HG02981 (cell line): ENCODE measurements around the gene CDK18.

Source experiments
- ATAC-seq: cut with Tn5 transposase; IDR thresholded peaks from one replicate; pipeline ENCODE4 v1.9.1; 2021; ENCODE audit warnings: mild to moderate bottlenecking, moderate library complexity; ENCODE audit not compliant: unreplicated experiment

The CDK18 gene

DNA sequence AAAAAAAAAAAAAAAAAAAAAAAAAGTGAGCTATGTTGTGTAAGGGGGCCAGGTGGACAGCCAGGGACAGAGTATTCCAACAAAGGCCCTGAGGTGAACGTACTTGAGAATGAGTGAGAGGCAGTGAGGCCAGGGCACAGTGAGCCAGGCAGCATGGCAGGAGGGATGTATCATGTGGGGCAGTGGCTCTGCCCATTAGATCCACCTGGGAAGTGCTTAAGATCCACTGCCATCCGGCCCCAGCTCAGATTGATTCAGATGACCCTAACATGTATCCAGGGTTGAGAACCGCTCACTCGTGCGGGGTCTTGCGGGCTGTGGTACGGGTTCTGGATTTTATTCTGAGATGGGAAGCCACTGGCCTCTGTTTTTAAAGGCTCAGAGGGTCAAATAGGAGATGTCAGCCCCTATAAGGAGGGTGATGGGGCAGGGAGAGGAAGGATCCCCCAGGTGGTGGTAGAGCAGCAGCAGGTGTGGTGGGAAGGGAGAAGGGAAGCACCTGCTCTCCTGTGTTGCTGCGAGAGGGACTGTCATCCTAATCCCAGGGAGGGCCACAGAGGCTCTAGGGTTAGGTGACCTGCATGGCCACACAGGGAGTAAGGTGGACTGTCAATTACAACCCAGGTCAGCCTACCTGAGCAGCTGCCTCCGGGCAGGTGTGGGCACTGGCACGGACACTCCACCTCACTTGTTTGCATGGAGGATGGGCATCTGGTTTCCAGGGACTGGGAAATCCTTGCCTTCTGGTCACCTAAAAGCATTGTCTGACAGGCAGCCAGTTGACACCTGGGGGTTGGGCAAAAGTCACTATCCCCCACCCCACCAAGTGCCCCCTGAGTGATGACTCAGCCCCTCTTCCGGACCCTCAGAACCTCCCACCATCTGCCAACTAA is 31.6 kb downstream of the CDK18 start:
- no peak for ATAC-seq

DNA sequence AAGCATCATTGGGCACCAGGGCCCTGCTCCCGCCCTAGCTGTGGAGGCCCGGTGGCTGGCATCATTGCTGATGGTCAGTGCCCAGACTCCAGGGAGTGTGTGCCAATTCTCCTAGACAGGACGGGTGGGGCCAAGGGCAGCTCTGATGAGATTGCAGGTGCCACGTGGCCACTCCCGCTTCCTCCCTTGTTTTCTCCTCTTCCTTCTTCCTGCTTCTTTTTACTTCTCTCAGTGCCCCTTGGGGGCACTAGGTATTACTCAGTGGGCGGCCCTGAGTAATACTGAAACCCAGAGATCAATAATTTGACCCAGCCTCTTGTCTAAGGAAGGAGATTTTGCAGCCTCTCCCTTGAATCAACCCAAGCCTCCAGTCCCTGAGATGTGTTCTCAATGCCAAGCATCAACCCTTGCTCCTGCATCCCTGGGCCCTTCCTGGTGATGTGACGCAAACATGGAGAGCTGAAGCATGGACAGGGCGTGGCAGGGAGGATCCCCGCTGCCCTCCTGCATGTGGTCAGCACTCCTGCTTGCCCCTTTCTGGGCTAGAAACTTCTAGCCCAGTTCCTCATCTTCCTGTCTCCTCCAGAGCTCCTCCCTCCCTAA is 32.4 kb downstream of the CDK18 start:
- ATAC-seq = no peak

DNA sequence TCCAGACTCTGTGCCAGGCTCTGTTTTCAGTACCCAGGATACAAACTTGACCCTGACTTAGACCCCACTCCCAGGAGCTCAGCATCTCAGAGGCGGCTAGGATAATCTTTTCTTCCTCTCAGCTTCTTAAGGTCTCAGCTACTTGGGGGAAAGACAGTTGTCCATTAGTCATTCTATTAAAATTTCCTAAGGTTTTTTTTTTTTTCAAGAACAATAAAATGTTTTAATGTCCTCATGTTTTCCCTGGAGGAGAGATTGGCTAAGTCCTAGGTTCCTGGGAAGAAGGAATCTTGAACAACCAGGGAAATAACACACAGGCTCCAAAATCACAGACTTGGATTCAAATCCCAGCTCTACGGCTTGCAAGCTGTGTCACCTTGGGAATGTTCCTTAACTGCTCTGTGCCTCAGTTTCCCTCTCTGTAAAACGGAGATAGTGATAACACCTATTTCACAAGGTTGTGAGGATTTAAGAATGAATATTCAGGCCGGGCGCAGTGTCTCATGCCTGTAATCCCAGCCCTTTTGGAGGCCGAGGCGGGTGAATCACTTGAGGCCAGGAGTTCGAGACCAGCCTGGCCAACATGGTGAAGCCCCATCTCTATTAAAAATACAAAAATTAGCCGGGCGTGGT is 33.0 kb downstream of the CDK18 start:
- no peak for ATAC-seq

GRCh38 chr1:205538235-205538840 is 33.9 kb downstream of the CDK18 start:
- no peak for ATAC-seq

GRCh38 chr1:205541161-205541886 is 36.9 kb downstream of the CDK18 start:
- no peak for ATAC-seq

- ATAC-seq = no peak
Measured at GRCh38 chr1:205542367-205542766, 37.9 kb downstream of the CDK18 start.

DNA sequence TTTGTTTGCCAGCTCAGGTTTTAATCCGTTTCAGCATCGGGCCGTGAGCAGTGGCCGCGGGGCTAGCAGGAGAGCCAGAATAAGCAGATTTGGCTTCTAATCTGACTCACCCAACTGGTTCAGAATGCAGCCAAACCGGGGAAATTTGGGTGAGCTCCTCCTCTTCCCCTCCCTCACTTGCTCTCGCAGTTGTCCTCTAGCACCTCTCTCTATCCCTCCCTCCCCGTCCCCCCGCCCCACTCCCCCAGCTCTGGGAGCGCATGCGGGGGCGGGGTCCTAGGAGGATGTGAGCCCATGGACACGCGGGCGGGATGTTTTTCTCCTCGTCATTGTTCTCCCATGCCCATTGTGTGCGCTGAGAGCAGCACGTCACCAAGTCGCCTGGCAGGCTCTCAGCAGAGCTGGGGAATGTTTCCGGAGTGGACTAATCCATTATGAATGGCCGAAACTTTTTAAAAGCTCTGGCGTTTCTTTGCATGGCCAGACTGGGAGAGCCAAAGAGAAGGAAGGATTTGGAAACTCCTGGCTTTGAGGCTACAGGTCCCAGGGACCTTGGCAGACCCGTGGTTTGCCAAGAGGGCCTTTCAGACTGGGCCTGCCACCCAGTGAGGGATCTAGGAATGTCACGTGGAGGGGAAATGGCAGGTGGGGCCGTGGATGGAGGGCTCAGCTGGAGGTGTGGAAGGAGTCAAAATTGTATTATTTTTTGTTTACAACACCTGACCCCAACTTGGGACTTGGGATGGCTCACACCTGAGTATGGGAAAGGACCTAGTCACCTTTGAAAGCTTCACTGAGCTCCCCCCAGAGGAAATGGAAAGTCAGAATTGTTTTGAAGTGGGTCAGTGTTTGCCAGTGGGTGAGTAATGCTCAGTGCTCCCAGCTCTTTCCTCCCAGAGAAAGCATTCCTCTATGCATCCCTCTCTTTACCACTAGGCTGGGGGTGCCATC is 39.2 kb downstream of the CDK18 start:
- no peak for ATAC-seq

- no peak for ATAC-seq
Measured at GRCh38 chr1:205545001-205545919, 40.8 kb downstream of the CDK18 start.

DNA sequence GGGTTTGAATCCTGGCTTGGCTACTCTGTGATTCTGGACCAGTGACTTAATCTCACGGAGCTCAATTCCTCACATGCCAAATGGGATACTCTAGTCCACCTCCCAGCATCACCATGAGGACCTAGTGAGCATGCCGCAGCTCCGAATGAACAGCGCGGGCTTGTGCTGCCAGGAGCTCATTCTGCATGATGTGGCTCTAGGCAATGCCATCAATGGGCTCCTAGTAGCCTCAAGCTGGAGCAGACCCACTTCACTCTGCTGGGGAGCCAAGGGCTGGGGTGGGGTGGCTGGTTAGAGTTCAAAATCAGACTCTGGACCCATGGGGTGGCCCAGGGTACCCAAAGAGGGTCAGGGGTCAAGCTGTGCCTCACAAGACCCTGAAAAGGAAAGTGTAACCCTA is 41.5 kb downstream of the CDK18 start:
- ATAC-seq = no peak

DNA sequence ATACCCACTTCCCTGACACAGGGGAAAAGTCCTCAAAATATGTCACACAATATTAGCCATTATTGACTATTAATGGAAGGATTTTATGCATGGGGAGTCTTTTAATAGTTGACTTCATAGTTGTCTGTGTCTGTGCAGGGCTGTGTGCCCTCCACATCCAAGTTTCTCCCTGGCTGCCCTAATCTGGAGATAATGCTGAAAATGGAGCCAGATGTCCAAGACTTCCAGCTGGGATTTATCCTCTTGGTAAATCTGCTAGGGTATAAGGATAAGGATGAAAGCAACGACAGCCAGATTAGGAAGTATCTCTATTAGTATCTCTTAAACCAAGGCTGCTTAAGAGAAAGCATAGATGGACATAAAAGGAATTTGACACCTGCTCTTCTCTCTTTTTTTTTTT is 42.1 kb downstream of the CDK18 start:
- no peak for ATAC-seq

GRCh38 chr1:205547936-205548827 is 43.7 kb downstream of the CDK18 start:
- ATAC-seq = no peak

DNA sequence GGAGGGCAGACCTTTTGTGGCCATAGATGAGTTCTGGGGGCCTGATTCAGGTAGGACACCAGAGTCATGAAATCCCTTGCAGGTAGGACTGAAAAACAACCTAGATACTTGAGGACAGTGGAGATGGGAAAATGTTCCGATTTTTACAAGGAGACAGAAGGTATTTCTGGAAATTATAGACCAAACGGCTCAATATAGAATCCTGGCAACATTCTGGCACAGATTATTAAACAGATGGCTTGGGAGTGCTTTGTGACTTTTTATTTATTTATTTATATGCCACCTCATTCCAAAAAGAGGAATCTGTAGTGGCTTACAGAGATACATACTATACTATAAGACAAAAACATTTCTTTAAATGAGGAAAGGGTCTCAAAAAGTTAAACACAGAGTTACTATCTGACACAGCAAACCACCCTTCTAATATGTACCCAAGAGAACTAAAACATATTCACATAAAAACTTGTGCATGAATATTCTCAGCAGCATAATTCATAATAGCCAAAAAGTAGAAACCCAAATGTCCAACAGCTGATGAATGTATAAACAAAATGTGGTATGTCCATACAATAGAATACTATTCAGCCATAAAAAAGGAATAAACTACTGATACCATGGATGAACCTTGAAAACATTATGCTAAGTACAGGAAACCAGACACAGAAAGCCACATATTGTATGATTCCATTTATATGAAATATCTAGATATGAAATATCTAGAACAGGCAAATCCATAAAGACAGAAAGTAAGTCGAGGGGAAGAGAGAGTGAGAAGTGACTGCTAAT is 49.8 kb downstream of the CDK18 start:
- ATAC-seq = no peak

DNA sequence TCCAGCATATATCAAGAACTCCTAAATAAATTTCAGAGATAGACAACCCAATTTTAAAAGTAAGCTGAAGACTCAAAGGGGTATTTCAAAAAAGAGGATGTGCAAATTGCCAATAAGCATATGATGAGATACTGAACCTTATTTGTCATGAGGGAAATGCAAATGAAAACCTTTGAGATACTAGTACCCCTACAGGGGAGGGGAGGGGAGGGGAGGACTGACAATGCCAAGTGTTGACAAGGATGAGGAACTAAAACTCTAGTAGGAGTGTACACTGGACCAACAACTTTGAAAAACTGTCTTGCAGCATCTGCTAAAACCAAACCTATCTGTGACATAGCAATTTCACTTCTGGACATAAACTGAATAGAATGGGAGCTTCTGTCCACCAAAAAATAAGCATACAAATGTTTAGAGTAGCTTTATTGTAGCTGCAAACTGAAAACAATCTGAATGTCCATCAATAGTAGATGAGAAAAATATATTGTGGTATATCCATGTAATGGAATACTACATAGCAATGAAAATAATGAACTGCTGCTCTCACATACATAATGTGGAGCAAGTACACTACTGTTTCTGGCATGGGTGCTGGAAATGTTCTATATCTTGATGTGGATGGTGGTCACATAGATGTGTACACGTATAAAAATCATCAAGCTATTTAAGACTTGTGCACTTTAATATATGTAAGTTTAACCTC is 57.2 kb downstream of the CDK18 start:
- no peak for ATAC-seq

- ATAC-seq = no peak
Measured at GRCh38 chr1:205563927-205564441, 59.5 kb downstream of the CDK18 start.

- ATAC-seq = no peak
Measured at GRCh38 chr1:205565799-205566198, 61.3 kb downstream of the CDK18 start.

- no peak for ATAC-seq
Measured at GRCh38 chr1:205567716-205568115, 63.2 kb downstream of the CDK18 start.
